PFSK-1 (cell line): ENCODE measurements around the gene PPEF2.

ENCODE experiments used
- FOXP2 ChIP-seq: optimal IDR thresholded peaks from 2 replicates; pipeline ENCODE3; 2011; ENCODE audit warnings: borderline replicate concordance, control low read depth, inconsistent platforms; ENCODE audit not compliant: insufficient read depth; ENCODE audit errors: extremely low read length, extremely low read depth
- POLR2AphosphoS5 ChIP-seq: IDR thresholded peaks from 2 replicates; pipeline ENCODE4 v1.6.1; 2012; ENCODE audit warnings: low read depth, mild to moderate bottlenecking, control low read depth, low read length, moderate library complexity
- REST ChIP-seq, 2 experiments: IDR thresholded peaks; 2 replicates each; pipeline versions ENCODE4 v1.6.1 to v1.8.0; 2011 to 2012; ENCODE audit warnings: low read depth in 2 of 2, low read length in 2 of 2, control low read depth in 1 of 2, inconsistent platforms in 1 of 2, mild to moderate bottlenecking in 1 of 2, moderate library complexity in 1 of 2; ENCODE audit not compliant: insufficient read depth in 1 of 2
- SIN3A ChIP-seq: IDR thresholded peaks from 2 replicates; pipeline ENCODE4 v1.6.1; 2012; ENCODE audit warnings: mild to moderate bottlenecking, low read length, moderate library complexity, borderline replicate concordance; ENCODE audit not compliant: insufficient read depth
- TAF1 ChIP-seq: IDR thresholded peaks from 2 replicates; pipeline ENCODE4 v1.6.1; 2012; ENCODE audit warnings: low read length, control low read depth, borderline replicate concordance; ENCODE audit not compliant: insufficient read depth

Gene PPEF2

DNA sequence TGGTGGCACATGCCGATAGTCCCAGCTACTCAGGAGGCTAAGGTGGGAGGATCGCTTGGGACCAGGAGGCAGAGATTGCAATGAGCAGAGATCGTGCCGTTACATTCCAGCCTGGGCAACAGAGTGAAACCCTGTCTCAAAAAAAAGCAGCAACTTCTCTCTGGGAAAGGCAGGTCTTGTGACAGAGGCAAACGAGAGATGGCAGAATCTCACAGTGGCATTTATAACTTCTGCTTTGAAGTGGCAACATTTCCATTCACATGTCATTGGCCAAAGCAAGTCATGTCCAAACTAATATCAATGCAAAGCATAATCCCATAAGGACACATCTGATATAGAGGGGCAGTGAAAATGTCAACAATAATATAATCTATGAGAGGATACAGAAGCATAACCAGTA, 79.8 kb downstream of the PPEF2 start:
- TF ChIP-seq FOXP2 (no peak), SIN3A (no peak), TAF1 (no peak)

DNA sequence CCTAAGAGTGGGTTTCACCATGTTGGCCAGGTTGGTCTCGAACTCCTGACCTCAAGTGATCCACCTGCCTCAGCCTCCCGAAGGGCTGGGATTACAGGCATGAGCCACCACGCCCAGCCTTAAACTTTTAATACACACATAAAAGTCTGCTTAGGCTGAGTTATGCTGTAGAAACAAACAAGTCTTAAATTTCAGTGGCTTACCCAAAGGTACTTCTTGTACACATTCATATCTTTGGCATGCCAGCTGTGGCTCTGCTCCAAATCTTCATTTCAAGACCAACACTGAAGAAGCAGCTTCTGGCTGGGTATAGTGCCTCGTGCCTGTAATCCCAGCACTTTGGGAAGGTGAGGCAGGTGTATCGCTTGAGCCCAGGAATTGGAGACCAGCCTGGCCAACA, 80.3 kb downstream of the PPEF2 start:
- TF ChIP-seq TAF1 (no peak), FOXP2 (no peak), SIN3A (no peak), REST (IDR thresholded peaks at IDR 0.05; ENCODE audit: insufficient read depth in 1 of 2, low read depth in 2 of 2, low read length in 2 of 2) (no peak), POLR2AphosphoS5 (no peak)

GRCh38 chr4:75821216-75821615, 81.0 kb downstream of the PPEF2 start:
- no peak for TF ChIP-seq REST (IDR thresholded peaks at IDR 0.05; ENCODE audit: insufficient read depth in 1 of 2, low read depth in 2 of 2, low read length in 2 of 2)
- TF ChIP-seq FOXP2, result no peak
- TF ChIP-seq TAF1, result no peak
- no peak for TF ChIP-seq POLR2AphosphoS5
- TF ChIP-seq SIN3A, result no peak

DNA sequence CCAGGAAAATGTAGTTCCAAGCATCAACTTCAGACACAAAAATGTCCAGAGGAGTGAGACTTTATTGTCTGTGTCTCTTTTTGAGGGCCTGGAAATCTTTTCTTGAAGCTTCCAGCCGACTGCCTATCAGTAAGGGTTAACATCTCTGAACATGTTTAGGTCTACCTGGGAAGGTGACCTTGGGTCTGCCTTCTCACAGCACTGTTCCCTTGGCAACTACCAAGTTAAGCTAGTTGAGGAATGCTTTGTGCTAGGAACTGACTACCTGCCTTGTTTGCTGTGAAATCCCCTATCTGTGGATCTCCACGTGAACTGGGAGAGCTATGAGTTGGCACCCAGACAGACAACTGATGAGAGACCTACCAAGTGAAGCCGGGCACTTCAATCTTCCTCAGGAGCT, 81.6 kb downstream of the PPEF2 start:
- no peak for TF ChIP-seq POLR2AphosphoS5

DNA sequence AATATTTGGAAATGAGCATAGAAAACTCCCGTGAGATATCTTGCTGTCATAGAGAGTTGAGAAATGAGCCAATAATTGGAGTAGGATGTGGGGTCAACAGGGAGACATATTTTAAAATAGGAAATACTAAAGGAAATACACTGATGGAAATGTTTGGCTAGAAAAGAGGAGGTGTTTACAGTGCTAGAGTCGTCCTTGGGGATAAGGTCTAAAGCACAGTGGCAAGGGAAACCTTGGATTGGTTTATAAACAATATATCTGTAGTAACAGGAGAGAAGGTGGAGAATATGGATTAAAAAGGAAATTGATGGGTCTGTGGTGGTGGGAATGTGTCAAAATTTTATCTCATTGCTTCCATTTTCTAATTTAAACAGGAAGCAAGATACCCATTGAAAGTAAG, 82.1 kb downstream of the PPEF2 start:
- no peak for TF ChIP-seq POLR2AphosphoS5

DNA sequence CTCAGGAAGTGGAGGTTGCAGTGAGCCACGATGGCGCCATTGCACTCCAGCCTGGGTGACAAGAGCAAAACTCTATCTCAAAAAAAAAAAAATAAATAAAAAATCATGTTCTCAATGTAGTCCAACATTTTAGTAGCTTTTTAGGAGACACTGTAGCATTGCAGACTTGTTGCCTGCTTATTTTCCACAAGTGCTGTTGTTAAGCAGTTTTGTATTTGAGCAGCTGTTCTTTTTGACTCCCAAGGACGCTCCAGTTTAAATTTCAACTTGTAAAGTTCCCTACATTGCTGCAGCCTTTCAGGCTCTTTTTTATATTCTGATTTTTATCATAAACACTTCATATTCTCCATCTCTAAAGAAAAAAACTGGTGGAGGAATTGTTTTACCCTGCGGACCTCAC, 83.1 kb downstream of the PPEF2 start:
- TF ChIP-seq REST (IDR thresholded peaks at IDR 0.05; ENCODE audit: insufficient read depth in 1 of 2, low read depth in 2 of 2, low read length in 2 of 2), result no peak
- TF ChIP-seq SIN3A, result no peak
- no peak for TF ChIP-seq FOXP2
- no peak for TF ChIP-seq TAF1
- no peak for TF ChIP-seq POLR2AphosphoS5

- TF ChIP-seq POLR2AphosphoS5 (no peak), TAF1 (no peak), FOXP2 (no peak), SIN3A (no peak), REST (IDR thresholded peaks at IDR 0.05; ENCODE audit: insufficient read depth in 1 of 2, low read depth in 2 of 2, low read length in 2 of 2) (no peak)
These were observed 84.4 kb downstream of the PPEF2 start for GRCh38 chr4:75817901-75818300.
